NCI-H1930 (cell line): ENCODE results near the gene PDSS2.
"Not testable (repeated sequence)": the region's sequence is repeated elsewhere in the genome, so short reads cannot be mapped to it uniquely, and the experiment has no call there.

Experiments used
- DNase-seq, 2 experiments: peaks; one replicate each; lab custom pipeline; 2025; lab: John Stamatoyannopoulos, UW

PDSS2 gene, protein sequence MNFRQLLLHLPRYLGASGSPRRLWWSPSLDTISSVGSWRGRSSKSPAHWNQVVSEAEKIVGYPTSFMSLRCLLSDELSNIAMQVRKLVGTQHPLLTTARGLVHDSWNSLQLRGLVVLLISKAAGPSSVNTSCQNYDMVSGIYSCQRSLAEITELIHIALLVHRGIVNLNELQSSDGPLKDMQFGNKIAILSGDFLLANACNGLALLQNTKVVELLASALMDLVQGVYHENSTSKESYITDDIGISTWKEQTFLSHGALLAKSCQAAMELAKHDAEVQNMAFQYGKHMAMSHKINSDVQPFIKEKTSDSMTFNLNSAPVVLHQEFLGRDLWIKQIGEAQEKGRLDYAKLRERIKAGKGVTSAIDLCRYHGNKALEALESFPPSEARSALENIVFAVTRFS

GRCh38 chr6:107459283-107460082 lies at the start of gene PDSS2:
PDSS2 (minus strand) TSS chr6:107459564; CDS start chr6:107459285, 279 bp downstream.
- peak; percentile 92 to 97 for DNase-seq

DNA sequence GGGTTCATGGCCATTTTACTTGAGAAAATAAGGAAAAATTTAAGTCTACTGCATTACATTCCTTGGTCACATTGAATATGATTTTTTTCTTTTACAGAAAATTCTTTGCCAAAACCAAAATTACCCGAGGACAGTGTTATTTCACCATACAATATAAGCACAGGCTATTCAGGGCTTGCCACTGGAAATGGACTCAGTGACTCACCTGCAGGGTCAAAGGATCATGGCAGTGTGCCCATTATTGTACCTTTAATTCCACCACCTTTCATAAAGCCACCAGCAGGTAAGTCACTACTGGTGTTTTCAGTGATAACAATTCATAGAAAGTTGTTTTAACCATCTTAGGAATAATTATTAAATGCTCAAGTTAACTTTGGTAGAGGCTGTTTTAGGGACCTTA lies 46.8 kb upstream of the PDSS2 start:
- no peak for DNase-seq

DNA sequence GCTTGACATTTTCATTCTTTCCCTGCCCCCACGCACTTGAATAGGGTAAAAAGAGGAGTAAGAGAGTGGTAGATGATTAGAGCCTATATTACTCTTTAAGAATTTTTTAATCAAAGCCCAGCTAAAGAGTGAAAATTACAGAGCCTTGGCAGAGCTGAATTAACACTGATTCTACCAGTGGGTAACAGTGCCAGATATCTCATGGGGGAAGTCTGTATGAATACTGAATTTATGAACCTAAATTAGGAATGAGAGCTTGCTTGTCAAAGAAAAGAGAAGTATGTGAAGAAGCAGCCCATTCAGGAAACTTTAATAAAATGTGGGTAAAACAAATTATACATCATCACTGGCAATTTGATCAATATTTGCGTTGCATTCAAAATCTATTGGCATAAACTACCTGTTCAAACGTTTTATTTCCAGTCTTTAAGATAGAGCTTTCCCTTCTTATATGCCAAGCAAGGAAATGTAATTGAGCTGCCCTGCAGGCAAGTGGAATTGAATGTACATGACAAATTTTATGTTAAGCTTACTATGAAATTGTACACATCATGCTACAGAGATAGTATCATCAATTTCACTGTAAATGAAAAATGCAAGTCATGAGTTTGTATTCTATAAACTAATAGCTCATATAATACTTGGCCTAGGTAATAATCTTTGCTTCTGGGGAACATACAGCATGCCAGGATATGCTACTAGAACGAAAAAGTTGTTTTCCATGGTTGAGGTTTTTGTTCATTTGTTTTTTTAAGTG lies 45.1 kb upstream of the PDSS2 start:
- no peak for DNase-seq

DNA sequence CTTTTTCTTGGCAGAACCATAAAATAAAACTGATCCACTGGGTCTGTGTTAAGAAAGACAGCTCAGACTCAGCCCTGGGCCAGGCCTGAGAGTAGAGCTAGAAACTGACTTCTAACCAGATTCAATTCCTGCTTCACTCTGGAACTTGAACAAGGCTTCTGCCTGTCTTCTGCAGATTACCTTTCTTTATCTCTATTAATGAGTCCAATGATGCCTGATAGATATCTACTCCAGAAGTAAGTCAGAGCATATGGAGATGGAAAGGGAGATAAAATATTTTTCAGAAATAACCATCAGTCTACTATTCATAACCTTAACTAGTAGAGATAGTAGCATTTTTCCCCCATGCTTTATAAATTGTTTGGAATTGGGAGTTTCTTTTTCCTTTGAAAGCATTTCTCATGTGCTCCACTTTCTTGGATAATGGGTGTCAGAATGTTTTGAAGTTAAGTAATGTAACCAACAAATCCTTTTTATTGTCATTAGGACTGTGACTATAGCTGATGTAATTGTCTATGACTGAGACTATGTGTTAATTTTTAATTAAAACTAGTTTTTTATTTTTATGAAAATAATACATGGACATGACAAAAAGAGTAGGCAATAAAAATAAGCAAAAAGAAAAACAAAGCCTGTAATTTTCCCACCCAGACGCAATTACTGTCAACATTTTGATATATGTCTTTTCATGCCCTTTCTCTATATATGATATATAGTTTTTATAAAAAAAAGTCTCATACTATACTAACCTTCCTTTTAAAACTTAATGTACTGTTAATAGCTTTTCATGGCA lies 37.7 kb upstream of the PDSS2 start:
- DNase-seq = no peak

DNA sequence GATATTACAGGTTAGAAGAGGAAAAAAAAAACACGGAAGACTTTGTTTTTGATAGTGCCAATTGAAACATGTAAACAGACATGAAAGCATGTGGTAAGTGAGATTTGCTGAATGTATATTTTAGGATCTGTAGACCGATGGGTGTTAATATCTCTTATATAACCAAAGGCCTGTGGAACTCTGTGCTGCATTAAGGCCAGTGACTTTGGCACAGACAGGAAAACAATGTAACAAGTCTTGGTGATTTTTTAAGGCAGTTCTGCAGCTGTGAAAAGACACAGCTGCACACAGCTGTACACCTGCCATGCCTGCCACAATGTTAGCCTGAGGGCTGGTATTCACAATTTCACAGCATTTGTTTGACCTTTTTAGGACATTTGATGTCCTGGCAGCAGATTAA lies 36.6 kb upstream of the PDSS2 start:
- DNase-seq = no peak

DNA sequence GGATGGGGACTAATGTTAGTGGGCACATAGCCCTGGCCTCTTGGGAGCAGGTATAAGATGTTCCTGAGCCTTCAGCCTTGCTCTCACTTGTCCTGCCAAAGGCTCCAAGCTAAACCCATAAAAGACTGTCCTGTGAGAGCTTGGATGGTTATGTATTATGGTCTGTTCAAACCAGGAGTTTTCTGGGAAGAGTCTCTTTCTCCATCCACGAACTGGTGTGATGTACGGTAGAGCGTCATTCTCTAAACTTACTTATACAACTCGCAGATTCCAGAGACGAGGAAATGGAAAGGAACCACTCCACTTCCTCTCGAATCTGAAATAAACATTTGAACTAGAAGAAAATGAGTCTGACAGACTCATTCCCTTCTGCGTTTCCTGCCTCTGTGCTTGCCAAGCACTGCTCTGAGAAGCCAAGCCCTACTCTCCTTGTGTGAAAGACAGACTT lies 35.9 kb upstream of the PDSS2 start:
- no peak for DNase-seq

DNA sequence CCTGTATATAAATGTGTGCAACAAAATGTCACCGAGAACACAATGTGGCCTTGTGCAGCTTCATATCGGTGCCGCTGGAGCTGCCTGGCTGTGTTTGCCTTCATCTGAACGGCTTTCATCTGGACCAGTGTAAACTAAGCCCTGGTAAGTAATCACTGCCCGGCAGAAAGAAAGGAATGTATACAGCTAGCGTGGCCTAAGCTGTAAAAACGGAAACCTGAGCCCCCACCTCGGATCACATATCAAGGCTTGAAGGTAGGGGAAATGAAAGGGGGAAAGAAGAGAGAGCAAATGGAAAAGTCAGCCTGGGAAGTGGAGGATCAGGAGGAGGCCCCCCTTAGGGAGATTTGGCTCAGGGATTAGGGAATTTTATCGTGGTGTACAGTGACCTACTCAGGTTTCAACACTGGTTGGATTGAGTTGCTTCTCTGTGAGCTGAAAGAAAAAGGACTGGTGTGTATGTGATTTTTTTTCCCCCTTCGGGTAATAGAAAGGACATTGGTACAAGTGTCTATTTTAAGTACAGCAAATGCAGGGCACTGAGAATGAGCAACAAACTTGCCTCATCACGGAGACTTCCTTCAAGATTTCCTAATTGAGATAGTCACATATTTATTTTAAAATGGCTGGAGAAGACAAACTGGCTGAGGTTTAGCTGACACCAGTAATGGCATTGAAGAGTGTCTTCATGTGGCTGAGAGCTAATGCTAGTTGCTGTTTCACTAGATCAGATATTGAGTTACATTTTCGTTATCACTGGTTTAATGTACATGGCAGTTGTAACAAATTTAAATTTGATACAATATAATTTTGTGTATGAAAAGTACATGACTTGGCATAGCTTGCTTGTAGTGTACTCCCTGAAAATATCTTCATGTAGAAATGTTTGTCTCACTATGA lies 34.0 kb upstream of the PDSS2 start:
- peak; percentile 14 to 42 for DNase-seq

GRCh38 chr6:107491760-107492660 lies 32.6 kb upstream of the PDSS2 start:
- no peak for DNase-seq

DNA sequence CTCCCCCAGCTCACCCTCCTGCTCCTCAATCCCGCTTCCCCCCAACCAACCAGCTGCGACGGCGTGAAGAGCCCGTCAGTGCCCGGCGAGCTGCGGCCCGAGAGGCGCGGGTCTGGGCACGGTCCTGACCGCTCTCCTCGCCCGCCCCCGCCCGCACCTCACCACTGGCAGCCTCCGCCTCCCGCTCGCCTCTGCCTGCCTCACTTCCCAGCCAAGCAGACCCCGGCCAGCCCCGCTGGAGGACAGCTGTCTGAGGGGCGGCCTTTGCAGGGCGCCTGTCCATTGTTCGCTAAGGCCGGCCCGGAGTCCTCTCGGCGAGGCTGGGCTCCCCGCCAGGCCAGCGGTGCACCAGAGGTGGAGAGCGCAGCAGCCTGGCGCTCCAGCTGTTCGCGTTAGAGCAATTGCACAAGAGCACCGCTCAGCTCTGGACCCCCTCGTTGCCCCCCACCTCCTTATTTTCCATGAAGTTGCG lies 31.8 kb upstream of the PDSS2 start:
- no peak for DNase-seq

- DNase-seq = no peak
These were observed 31.3 kb upstream of the PDSS2 start for GRCh38 chr6:107490566-107491137.

DNA sequence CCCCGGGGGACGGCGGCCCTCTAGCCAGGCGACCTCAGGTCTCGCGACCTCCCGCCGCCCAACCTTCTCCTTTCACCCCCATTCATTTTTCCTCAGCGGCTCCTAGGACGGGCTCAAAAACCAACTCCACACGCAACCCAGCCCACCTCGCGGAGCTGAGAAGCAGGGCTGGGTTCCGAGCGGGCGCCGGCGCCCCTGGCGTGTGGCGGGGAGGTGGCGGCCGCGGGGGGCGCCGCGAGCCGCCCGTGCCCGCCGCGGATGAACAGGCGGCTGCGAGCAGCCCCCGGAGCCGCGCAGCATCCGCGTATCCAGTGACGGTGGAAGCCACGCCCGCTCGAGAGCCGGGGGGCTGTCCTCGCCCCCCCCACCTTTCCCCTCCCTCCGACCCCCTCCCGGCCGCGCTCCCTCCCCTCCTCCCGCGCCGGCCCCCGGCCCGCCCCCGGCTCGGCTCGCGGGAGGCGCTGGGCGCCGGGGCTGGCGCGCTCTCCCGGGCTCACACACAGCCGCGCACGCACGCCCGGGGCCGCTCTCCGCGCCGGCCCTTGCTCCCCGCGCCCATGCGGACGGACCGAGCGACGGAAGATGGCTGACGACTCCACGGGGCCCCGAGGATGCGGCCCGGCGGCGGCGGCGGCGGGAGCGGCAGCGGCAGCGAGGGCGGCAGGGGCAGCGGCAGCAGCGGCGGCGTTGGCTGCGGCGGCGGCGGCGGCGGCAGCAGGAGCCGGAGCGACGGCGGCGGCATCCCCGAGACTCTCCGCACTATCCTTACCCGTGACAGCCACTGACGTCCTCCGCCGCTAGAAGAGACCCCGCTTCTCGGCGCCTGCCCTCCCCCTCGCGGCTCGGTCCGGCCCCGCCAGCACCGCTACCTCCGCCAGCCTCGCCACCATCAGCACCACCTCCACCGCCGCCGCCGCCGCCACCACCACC lies 30.5 kb upstream of the PDSS2 start, which contains the start of gene SOBP:
Gene SOBP (plus strand): TSS at position 482 of the 930 bp plus-strand sequence. CDS start 500 bp downstream, outside the sequence.
- peak; percentile 73 to 87 for DNase-seq

- peak; percentile 10 to 31 for DNase-seq
These were observed 29.7 kb upstream of the PDSS2 start for GRCh38 chr6:107488875-107489635.

DNA sequence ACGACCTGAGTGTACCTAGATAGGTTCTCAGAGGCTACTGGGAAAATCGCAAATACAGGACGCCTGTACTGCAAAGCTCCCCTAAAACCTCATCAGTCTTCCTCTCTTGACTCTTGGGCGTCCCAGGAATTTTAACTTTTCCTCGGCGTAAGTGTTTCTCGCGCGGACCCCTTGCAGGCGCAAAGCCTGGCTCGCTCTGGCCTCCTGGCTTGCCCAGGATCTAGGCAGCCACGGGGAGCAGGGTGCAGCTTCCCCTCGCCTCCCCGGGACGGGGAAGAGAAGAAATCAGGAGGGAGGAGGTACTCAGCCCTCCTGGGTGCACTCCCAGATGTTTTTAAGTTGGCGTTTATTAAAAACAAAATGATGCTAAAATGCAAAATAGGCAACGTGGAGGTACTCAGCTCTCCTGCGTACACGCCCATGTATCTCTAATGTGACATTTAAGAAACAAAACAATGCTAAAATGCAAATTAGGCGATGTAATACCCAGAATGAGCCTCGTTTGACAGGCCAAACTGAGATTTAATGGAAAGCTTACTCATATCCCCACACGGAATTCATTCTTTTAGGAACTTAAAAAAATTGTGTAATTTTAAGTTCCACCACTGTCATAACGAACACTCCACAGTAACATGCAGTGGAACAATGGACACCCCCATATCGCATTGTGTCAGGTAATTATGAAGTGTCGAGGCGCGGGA lies 29.0 kb upstream of the PDSS2 start:
- no peak for DNase-seq

DNA sequence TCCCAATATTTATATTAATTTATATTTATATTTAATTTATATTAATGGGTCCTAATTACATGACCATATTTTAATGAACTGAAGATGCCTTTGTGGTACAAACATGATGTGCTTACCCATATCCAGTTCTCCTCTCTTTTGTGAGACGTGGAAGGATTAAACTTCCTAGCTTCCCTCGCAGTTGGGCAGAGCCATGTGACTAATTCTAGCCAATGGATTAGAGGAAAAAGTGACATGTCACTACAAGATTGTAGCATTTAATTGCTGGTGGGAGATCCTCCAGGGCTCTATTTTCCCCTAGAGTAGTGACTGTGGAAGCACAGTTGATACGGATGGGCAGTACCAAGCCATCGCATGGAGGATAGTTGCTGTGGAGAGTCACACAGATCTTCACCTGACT lies 25.8 kb upstream of the PDSS2 start:
- no peak for DNase-seq

DNA sequence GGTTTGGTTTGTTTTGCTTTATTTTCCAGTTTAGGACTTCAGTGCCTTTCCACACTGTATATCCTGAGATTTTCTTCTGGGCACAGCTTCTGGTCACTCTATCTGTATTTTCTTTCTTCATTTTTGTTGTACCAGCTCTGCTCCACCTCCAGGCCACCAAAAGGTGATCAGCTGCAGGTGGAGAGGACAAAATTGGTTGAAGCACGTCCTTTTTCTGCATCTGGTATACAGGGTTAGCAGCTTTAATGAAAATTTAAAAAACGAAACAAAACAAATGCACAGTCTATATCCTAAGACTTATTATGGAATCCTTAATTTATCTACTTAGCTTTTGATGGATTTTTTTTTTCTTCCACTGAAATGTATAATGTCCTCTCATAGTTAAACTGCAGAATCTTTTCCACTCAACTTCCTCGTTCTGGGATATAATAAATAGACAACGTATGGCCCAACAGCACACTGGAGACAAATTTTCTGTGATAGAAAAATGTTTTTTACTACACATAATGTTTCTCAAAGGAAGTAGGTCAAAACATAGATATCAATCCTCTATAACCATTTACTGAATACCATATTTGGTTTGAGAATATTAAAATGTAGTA lies 19.8 kb upstream of the PDSS2 start:
- DNase-seq = no peak

DNA sequence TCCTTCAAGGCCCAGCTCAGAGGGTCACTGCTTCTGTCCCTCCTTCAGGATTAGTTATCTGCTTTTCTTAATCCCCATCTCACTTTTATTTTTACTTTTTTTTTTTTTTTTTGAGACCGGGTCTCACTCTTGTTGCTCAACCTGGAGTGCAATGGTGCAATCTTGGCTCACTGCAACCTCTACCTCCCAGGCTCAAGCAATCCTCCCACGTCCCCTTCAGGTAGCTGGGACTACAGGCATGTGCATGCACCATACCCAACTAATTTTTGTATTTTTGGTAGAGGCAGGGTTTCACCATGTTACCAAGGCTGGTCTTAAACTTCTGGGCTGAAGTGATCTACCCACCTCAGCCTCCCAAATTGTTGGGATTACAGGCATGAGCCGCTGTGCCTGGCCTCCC lies 16.5 kb upstream of the PDSS2 start:
- not testable (repeated sequence) for DNase-seq
